IMR-90 (cell line): ENCODE measurements around the gene PLXNA3. TPM values are rescaled to one million over a fixed set of nuclear protein-coding genes. Genes with fewer than 3 reads are reported as not detected.
A peak's percentile ranks its signal among the peaks of the same experiment; 100 is the strongest.

Experiments used
- ATAC-seq: fragments of 200-7000 bp; cut with Tn5 transposase; 2 replicates; pipeline ENCODE4 v1.9.1; 2020; ENCODE audit warnings: low read depth, mild to moderate bottlenecking, moderate library complexity
- Bru-seq: library from RNA; stranded (reverse); fragments of 400-500 nt; gene quantifications from one replicate; lab custom pipeline; 2021; lab: Mats Ljungman, UMichigan
- BruChase-seq, 2 experiments: library from RNA; stranded (reverse); fragments of 400-500 nt; gene quantifications; one replicate each; lab custom pipeline; 2021; lab: Mats Ljungman, UMichigan
- BruUV-seq: library from RNA; stranded (reverse); fragments of 400-500 nt; replicated peaks from 2 replicates; lab custom pipeline; 2021; lab: Mats Ljungman, UMichigan
- CTCF ChIA-PET: fragments of 300-600 bp; formaldehyde crosslinking; extraction: SDS; loops from one replicate; lab custom pipeline; 2021; ENCODE audit warnings: antibody characterized with exemption; lab: Yijun Ruan, JAX
- POLR2A ChIA-PET: fragments of 300-600 bp; sonication (Branson Sonifier 250); formaldehyde crosslinking; loops from one replicate; lab custom pipeline; 2022; ENCODE audit warnings: antibody characterized with exemption; ENCODE audit not compliant: unreplicated experiment; lab: Charles Lee
- DNase-seq: peaks from one replicate; pipeline ENCODE4 v3.0.0; 2013
- H2AFZ ChIP-seq: replicated peaks from 2 replicates; pipeline ENCODE3; 2013; ENCODE audit warnings: low read length, mild to moderate bottlenecking; ENCODE audit not compliant: poor library complexity
- H2AK5ac ChIP-seq: 2 replicates; pipeline ENCODE4 v1.6.1; 2013; ENCODE audit warnings: low read depth, low read length, inconsistent platforms
- H2AK9ac ChIP-seq: replicated peaks from 2 replicates; pipeline ENCODE3; 2013; ENCODE audit warnings: mild to moderate bottlenecking, low read depth, low read length, moderate library complexity; ENCODE audit not compliant: poor library complexity
- H2BK120ac ChIP-seq: 2 replicates; pipeline ENCODE4 v1.6.1; 2013; ENCODE audit warnings: low read depth, low read length, inconsistent platforms
- H2BK15ac ChIP-seq: 3 replicates; pipeline ENCODE4 v1.6.1; 2013; ENCODE audit warnings: low read depth, low read length, inconsistent platforms
- H2BK20ac ChIP-seq: 2 replicates; pipeline ENCODE4 v1.6.1; 2013; ENCODE audit warnings: low read depth, mild to moderate bottlenecking, inconsistent platforms, low read length, moderate library complexity
- H2BK5ac ChIP-seq: 2 replicates; pipeline ENCODE4 v1.6.1; 2013; ENCODE audit warnings: mild to moderate bottlenecking, low read depth, low read length, inconsistent platforms; ENCODE audit not compliant: poor library complexity, severe bottlenecking
- H3K14ac ChIP-seq: replicated peaks from 2 replicates; pipeline ENCODE4 v1.6.1; 2013; ENCODE audit warnings: low read depth, low read length, inconsistent platforms
- H3K18ac ChIP-seq: 2 replicates; pipeline ENCODE4 v1.6.1; 2013; ENCODE audit warnings: low read depth, low read length, control low read depth
- H3K23ac ChIP-seq: 2 replicates; pipeline ENCODE4 v1.6.1; 2013; ENCODE audit warnings: low read depth, low read length, inconsistent platforms
- H3K27ac ChIP-seq: 2 replicates; pipeline ENCODE4 v1.5.1; 2013; ENCODE audit warnings: mild to moderate bottlenecking, control low read depth, low read length; ENCODE audit not compliant: insufficient read depth
- H3K27me3 ChIP-seq: 2 replicates; pipeline ENCODE4 v1.6.1; 2013; ENCODE audit warnings: low read length; ENCODE audit not compliant: control insufficient read depth, insufficient read depth
- H3K36me3 ChIP-seq: 2 replicates; pipeline ENCODE4 v1.6.1; 2013; ENCODE audit warnings: low read length, mixed read lengths; ENCODE audit not compliant: control insufficient read depth, insufficient read depth
- H3K4ac ChIP-seq: 2 replicates; pipeline ENCODE4 v1.6.1; 2013; ENCODE audit warnings: low read depth, low read length, inconsistent platforms
- H3K4me1 ChIP-seq: 2 replicates; pipeline ENCODE4 v1.6.1; 2013; ENCODE audit warnings: low read length, mixed read lengths; ENCODE audit not compliant: control insufficient read depth, insufficient read depth
- H3K4me2 ChIP-seq: 2 replicates; pipeline ENCODE4 v1.6.1; 2013; ENCODE audit warnings: low read depth, mild to moderate bottlenecking, control low read depth, low read length, moderate library complexity
- H3K4me3 ChIP-seq: 2 replicates; pipeline ENCODE4 v1.5.1; 2013; ENCODE audit warnings: low read depth, mild to moderate bottlenecking, control low read depth, low read length, moderate library complexity; ENCODE audit not compliant: insufficient read depth
- H3K56ac ChIP-seq: 2 replicates; pipeline ENCODE4 v1.6.1; 2013; ENCODE audit warnings: low read length, inconsistent platforms; ENCODE audit not compliant: insufficient read depth; ENCODE audit errors: extremely low read depth
- H3K79me1 ChIP-seq, 2 experiments: 2 replicates each; pipeline ENCODE4 v1.6.1; 2013; ENCODE audit warnings: low read length in 2 of 2, inconsistent platforms in 1 of 2, low read depth in 1 of 2
- H3K9ac ChIP-seq: 2 replicates; pipeline ENCODE4 v1.6.1; 2013; ENCODE audit warnings: low read depth, low read length, control low read depth
- H3K9me1 ChIP-seq: 2 replicates; pipeline ENCODE4 v1.6.1; 2013; ENCODE audit warnings: low read length, inconsistent platforms; ENCODE audit not compliant: insufficient read depth
- H3K9me3 ChIP-seq: 2 replicates; pipeline ENCODE4 v1.6.1; 2013; ENCODE audit warnings: low read length; ENCODE audit not compliant: control insufficient read depth, insufficient read depth
- H4K20me1 ChIP-seq: 2 replicates; pipeline ENCODE4 v1.6.1; 2013; ENCODE audit warnings: low read length, inconsistent platforms; ENCODE audit not compliant: insufficient read depth
- H4K5ac ChIP-seq: 2 replicates; pipeline ENCODE4 v1.6.1; 2013; ENCODE audit warnings: mild to moderate bottlenecking, low read depth, low read length, control low read depth
- H4K8ac ChIP-seq, 2 experiments: 2 replicates each; pipeline ENCODE4 v1.6.1; 2013; ENCODE audit warnings: low read depth in 2 of 2, low read length in 2 of 2, control low read depth in 1 of 2, inconsistent platforms in 1 of 2
- H4K91ac ChIP-seq: 2 replicates; pipeline ENCODE4 v1.6.1; 2013; ENCODE audit warnings: low read depth, low read length, inconsistent platforms; ENCODE audit not compliant: insufficient read depth
- BHLHE40 ChIP-seq: fragments of 150-350 bp; IDR thresholded peaks from 2 replicates; pipeline ENCODE4 v1.6.1; 2016; ENCODE audit warnings: mild to moderate bottlenecking, low read depth, low read length
- FOS ChIP-seq: fragments of 150-350 bp; IDR thresholded peaks from 2 replicates; pipeline ENCODE4 v1.6.1; 2016; ENCODE audit warnings: low read depth, low read length
- MAFK ChIP-seq: IDR thresholded peaks from 2 replicates; pipeline ENCODE4 v1.6.1; 2012; ENCODE audit warnings: low read depth, low read length, improper control_type of control experiment
- MAZ ChIP-seq: IDR thresholded peaks from 2 replicates; pipeline ENCODE4 v1.6.1; 2012; ENCODE audit warnings: low read depth, mild to moderate bottlenecking, low read length, improper control_type of control experiment, moderate library complexity, borderline replicate concordance
- MXI1 ChIP-seq: IDR thresholded peaks from 2 replicates; pipeline ENCODE4 v1.6.1; 2012; ENCODE audit warnings: low read depth, mild to moderate bottlenecking, low read length, moderate library complexity, borderline replicate concordance
- POLR2A ChIP-seq: IDR thresholded peaks from 2 replicates; pipeline ENCODE4 v1.6.1; 2012; ENCODE audit warnings: mild to moderate bottlenecking, low read depth, low read length
- RAD21 ChIP-seq: IDR thresholded peaks from 2 replicates; pipeline ENCODE4 v1.6.1; 2012; ENCODE audit warnings: low read length, improper control_type of control experiment
- RFX5 ChIP-seq: IDR thresholded peaks from 2 replicates; pipeline ENCODE4 v1.8.0; 2012; ENCODE audit warnings: low read depth, mild to moderate bottlenecking, low read length, moderate library complexity
- SMC3 ChIP-seq: fragments of 150-350 bp; IDR thresholded peaks from 2 replicates; pipeline ENCODE4 v1.6.1; 2016; ENCODE audit warnings: low read depth, mild to moderate bottlenecking, antibody characterized with exemption, low read length, moderate library complexity
- WGBS, 2 experiments: methylation state at CpG; one replicate each; pipeline versions ENCODE4 v1.1.5 to v1.1.7; 2013; ENCODE audit warnings: missing lambda C conversion rate in 2 of 2; ENCODE audit not compliant: insufficient read length in 1 of 2; ENCODE audit errors: extremely low coverage in 2 of 2; 5-methylcytosine and 5-hydroxymethylcytosine counted together
- dilution Hi-C: fragments of 300-500 bp; cut with HindIII; formaldehyde crosslinking; loops from one replicate; pipeline ENCODE4 v1.14.3; 2018; ENCODE audit warnings: low sequenced_read_pairs; ENCODE audit not compliant: unreplicated experiment
- in situ Hi-C: fragments of 300-500 bp; cut with MboI; formaldehyde crosslinking; loops from 3 replicates; pipeline ENCODE4 v1.14.3; 2019; ENCODE audit warnings: low sequenced_read_pairs, inconsistent platforms, mixed read lengths
- intact Hi-C: fragments of 100-400 bp; cut with micrococcal nuclease; formaldehyde crosslinking; loops from 2 replicates; pipeline ENCODE4 v1.10.0; 2022
- long read RNA-seq: library from polyadenylated mRNA; unstranded; transcript quantifications from one replicate; pipeline ENCODE4 v2.0.0, GENCODE V29; 2021; ENCODE audit not compliant: unreplicated experiment
- polyA plus RNA-seq, 3 experiments: library from polyadenylated mRNA; depleted of rRNA; stranded (reverse); fragments of >200 nt; gene quantifications; 2 replicates each; pipeline ENCODE4 v1.2.3, GENCODE V29; 2012; ENCODE audit warnings: low replicate concordance in 1 of 3
- total RNA-seq: library from RNA; depleted of rRNA; stranded (reverse); fragments of >200 nt; gene quantifications from 2 replicates; pipeline ENCODE4 v1.2.3, GENCODE V29; 2012; rRNA removed

Gene PLXNA3
- total RNA-seq: 4.3 and 8.1 TPM in 2 replicates
- polyA plus RNA-seq (2012; rRNA removed): 111 and 126 TPM in 2 replicates
- 12.8 and 52.2 TPM in 2 replicates for polyA plus RNA-seq (2012; cell fraction: cytosol; rRNA removed)
- 469 and 902 TPM in 2 replicates for polyA plus RNA-seq (2012; cell fraction: nucleus; rRNA removed; ENCODE audit: low replicate concordance)
- Bru-seq, nascent RNA: percentile 68 among the genes with signal in this experiment
- BruChase-seq, experiment 1, labeled RNA remaining after a 6-hour chase: percentile 94 among the genes with signal in this experiment
- percentile 95 among the genes with signal in this experiment for BruChase-seq, experiment 2, labeled RNA remaining after a 2-hour chase
- long read RNA-seq, partial matches to known transcripts: 33 of 58 reads
- long read RNA-seq, other reads (novel, unspliced or antisense): 24 of 58 reads

DNA sequence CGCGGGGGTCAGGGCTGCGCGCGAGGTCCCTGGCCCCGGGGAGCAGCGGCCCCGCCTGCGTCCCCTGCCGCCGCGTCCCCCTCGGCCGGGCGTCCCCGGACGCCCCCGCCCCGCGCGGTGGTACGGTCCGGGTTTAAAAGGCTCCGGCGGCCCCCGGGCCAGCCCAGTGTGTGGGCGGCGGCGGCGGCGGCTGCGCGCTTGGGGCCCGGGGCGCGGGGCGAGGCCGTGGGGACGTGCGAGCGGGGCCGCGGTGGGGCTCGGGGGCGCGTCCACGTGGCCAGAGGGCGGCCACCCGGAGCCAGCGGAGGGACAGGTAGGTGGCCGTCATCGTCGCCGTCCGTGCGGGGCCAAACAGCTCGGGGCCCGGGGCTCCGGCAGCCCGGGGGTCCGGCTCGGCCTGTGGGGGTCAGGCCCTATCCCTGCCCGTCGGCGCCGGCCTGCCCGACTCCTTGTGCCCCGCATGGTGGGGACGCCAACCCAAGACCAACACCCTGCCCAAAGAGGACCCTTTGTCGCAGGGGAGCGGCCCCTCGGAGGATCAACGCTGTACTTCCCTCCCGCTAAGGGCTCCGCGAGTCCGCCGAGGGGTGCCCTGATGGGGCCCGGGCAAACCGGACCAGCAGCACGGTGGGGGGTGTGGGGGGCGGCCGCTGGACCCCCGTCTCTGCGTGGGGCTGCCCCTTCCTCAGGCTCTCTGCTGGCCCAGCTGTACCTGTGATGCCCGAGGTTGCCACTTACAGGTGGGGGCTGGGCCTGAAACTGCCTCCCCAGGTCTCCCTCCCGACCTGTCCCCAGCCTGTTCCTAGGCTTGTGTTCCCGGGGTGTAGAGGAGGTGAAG, at the start of gene PLXNA3:
PLXNA3 (plus strand) TSS at position 166 of the 838 bp plus-strand sequence. CDS start 1,903 bp downstream, outside the sequence.
- WGBS, 2 experiments: 23% methylated on average over 47 of the region's 88 CpGs; no CpG with 5 or more reads in 1 of the 2 experiments
- ATAC-seq: peak; percentile 82
- Histone ChIP-seq H3K4me2 (peak within 1 kb of the TSS; percentile 84), H3K18ac (no peak within 1 kb of the TSS), H2AK9ac (peak within 1 kb of the TSS; percentile 96), H2BK20ac (no peak within 1 kb of the TSS), H2BK15ac (no peak within 1 kb of the TSS), H3K79me1 (peaks cover 0 to 16% of the 10 kb centered on the region in 2 experiments; a peak in 3 of 4 replicates), H4K20me1 (peaks cover 39% of the 10 kb centered on the region), H3K27ac (peak within 1 kb of the TSS; percentile 74), H3K4ac (peak within 1 kb of the TSS; percentile 91), H4K5ac (no peak within 1 kb of the TSS; the same call in 1 of the 2 replicates), H2BK120ac (0 out of 2 replicates have a peak within 1 kb of the TSS, but pooled peaks have one; percentile 40), H2BK5ac (peak within 1 kb of the TSS; percentile 97), H3K9ac (peak within 1 kb of the TSS; percentile 71), H3K36me3 (peaks cover 28% of the 10 kb centered on the region), H2AFZ (peak within 1 kb of the TSS; percentile 89), H3K23ac (peak within 1 kb of the TSS; percentile 94), H3K27me3 (no peaks in the 10 kb centered on the region), H3K9me3 (no peaks in the 10 kb centered on the region; the same call in 1 of the 2 replicates), H3K9me1 (no peaks in the 10 kb centered on the region), H4K8ac (peak within 1 kb of the TSS in 1 of 2 experiments; percentile 57; a peak in 1 of 4 replicates), H2AK5ac (peak within 1 kb of the TSS; percentile 67), H3K14ac (peak within 1 kb of the TSS; percentile 91), H3K4me1 (peaks cover 4% of the 10 kb centered on the region; the same call in 1 of the 2 replicates), H3K56ac (peak within 1 kb of the TSS; percentile 61), H4K91ac (0 out of 2 replicates have a peak within 1 kb of the TSS, but pooled peaks have one; percentile 28), H3K4me3 (peak within 1 kb of the TSS; percentile 74)
- DNase-seq: no peak
- CTCF ChIA-PET: no interaction called here
- no TSS peak for BruUV-seq
- POLR2A ChIA-PET: no interaction called here
- no peak for TF ChIP-seq RAD21
- peak; percentile 71; the same call in 1 of the 2 replicates for TF ChIP-seq POLR2A
- no peak for TF ChIP-seq MXI1
- TF ChIP-seq SMC3: no peak
- TF ChIP-seq BHLHE40: peak; percentile 80
- TF ChIP-seq FOS: no peak
- TF ChIP-seq MAFK: no peak
- no peak for TF ChIP-seq MAZ
- no peak for TF ChIP-seq RFX5
- intact Hi-C loops (no loop called here), in situ Hi-C loops (no loop called here), dilution Hi-C loops (no loop called here)
